Stimulated activated CD4-positive, alpha-beta T cell treated with anti-CD3 and anti-CD28 coated beads, TNF-alpha, amount 100 ng/mL, for 24 hours (primary cell): ENCODE measurements around the gene FBRSL1.
"Not testable (repeated sequence)": the region's sequence is repeated elsewhere in the genome, so short reads cannot be mapped to it uniquely, and the experiment has no call there.

Experiments
- DNase-seq, 3 experiments: peaks; one replicate each; pipeline ENCODE4 v3.0.0-alpha.2; 2020; ENCODE audit warnings: low read depth in 3 of 3

FBRSL1 gene

GRCh38 chr12:132453361-132454192 lies 36.4 kb upstream of the FBRSL1 start:
- no peak for DNase-seq

GRCh38 chr12:132454193-132454932 lies 35.6 kb upstream of the FBRSL1 start:
- no peak for DNase-seq

GRCh38 chr12:132454933-132455418 lies 35.0 kb upstream of the FBRSL1 start:
- DNase-seq = no peak

- no peak for DNase-seq
Observed at GRCh38 chr12:132455565-132455964, 34.4 kb upstream of the FBRSL1 start.

- no peak for DNase-seq
Observed at GRCh38 chr12:132456186-132456943, 33.6 kb upstream of the FBRSL1 start.

GRCh38 chr12:132456944-132457495 lies 32.9 kb upstream of the FBRSL1 start:
- DNase-seq = no peak

GRCh38 chr12:132458441-132458840 lies 31.5 kb upstream of the FBRSL1 start:
- no peak for DNase-seq

- DNase-seq = no peak
Observed at GRCh38 chr12:132458846-132459641, 30.9 kb upstream of the FBRSL1 start.

- DNase-seq = no peak
Observed at GRCh38 chr12:132460571-132460970, 29.4 kb upstream of the FBRSL1 start.

- DNase-seq = no peak
Observed at GRCh38 chr12:132461526-132461925, 28.4 kb upstream of the FBRSL1 start.

GRCh38 chr12:132462788-132463187 lies 27.2 kb upstream of the FBRSL1 start:
- no peak for DNase-seq

- DNase-seq = not testable (repeated sequence)
Observed at GRCh38 chr12:132463284-132463924, 26.5 kb upstream of the FBRSL1 start.

- not testable (repeated sequence) for DNase-seq
Observed at GRCh38 chr12:132464304-132464703, 25.6 kb upstream of the FBRSL1 start.

- DNase-seq = no peak
Observed at GRCh38 chr12:132464820-132465219, 25.1 kb upstream of the FBRSL1 start.

GRCh38 chr12:132465269-132466190 lies 24.4 kb upstream of the FBRSL1 start:
- no peak for DNase-seq

GRCh38 chr12:132466241-132467201 lies 23.4 kb upstream of the FBRSL1 start:
- no peak for DNase-seq

- DNase-seq = no peak
Observed at GRCh38 chr12:132467511-132467910, 22.4 kb upstream of the FBRSL1 start.

GRCh38 chr12:132469423-132469822 lies 20.5 kb upstream of the FBRSL1 start:
- no peak for DNase-seq
